Stimulated activated naive CD8-positive, alpha-beta T cell treated with anti-CD3 and anti-CD28 coated beads, Interleukin-15, amount 100 ng/mL, for 72 hours (primary cell): ENCODE measurements around the gene MSLN.
A peak's percentile ranks its signal among the peaks of the same experiment; 100 is the strongest.
"Not testable (repeated sequence)": the region's sequence is repeated elsewhere in the genome, so short reads cannot be mapped to it uniquely, and the experiment has no call there.

ENCODE experiments used
- ATAC-seq: fragments of 150-1000 bp; cut with Tn5 transposase; 2 replicates; pipeline ENCODE4 v1.10.0; 2021; ENCODE audit warnings: mild to moderate bottlenecking, moderate library complexity
- DNase-seq, 2 donors: peaks; one replicate each; pipeline ENCODE4 v3.0.0; 2021 to 2022
- H3K27ac Mint-ChIP-seq, 2 donors: one replicate each; pipeline ENCODE4 v1.8.0; 2022; ENCODE audit warnings: mild to moderate bottlenecking in 2 of 2, mixed read lengths in 2 of 2, moderate library complexity in 2 of 2
- H3K27me3 Mint-ChIP-seq: one replicate; pipeline ENCODE4 v1.8.0; 2022; ENCODE audit warnings: mixed read lengths
- H3K4me1 Mint-ChIP-seq: one replicate; pipeline ENCODE4 v1.8.0; 2022; ENCODE audit warnings: mild to moderate bottlenecking, mixed read lengths
- H3K4me3 Mint-ChIP-seq, 2 donors: one replicate each; pipeline ENCODE4 v1.8.0; 2022; ENCODE audit warnings: mild to moderate bottlenecking in 2 of 2, mixed read lengths in 2 of 2, moderate library complexity in 1 of 2
- H3K9me3 Mint-ChIP-seq, 2 donors: one replicate each; pipeline ENCODE4 v1.8.0; 2022; ENCODE audit warnings: mixed read lengths in 2 of 2

Gene MSLN

DNA sequence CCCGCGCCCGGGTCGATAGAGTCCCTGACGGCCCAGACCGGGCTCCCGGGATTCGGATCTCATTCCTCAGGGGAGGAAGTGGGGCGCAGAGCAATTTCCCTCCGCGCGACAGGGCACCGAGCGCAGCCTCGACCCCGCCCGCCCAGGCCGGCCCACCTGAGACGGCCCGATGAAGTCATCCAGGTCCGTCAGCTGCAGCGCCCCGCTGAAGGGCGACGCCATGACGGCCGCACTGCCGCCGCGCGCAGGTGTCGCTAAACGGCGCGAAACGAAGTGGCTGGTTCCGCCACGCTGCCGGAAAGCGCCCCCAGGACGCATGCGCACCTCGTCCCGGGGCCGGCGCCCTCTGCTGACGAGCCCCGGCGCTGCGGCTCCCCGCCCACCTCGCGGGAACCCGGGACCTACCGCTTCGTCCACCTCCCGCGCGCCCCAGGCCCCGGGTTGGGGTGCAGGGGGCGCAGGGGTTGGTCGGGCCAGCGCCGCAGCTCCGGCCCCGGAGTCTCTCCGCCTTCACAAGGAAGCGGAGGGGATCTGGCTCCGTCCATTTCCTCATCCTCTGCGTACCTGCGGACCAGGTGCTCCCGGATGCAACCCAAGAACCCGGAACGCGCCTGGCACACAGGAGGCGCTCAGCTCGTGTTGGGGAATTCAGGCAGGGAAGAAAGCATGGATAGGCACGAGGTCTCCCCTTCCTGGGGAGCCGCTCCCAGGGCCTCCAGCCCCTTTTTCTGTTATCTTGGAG lies 19.6 kb upstream of the MSLN start, which contains the start of gene CIAO3:
Gene CIAO3 (minus strand): TSS at position 234 of the 742 bp plus-strand sequence. CDS start 12 bp downstream, at position 222.
- Mint-ChIP-seq H3K9me3 (no peaks in the 10 kb centered on the region), H3K4me3 (peak within 1 kb of the TSS; percentile 85 to 87), H3K27ac (peak within 1 kb of the TSS; percentile 52 to 94), H3K27me3 (no peaks in the 10 kb centered on the region), H3K4me1 (peaks cover 33% of the 10 kb centered on the region)
- peak; percentile 94 to 97 for DNase-seq
- peak; percentile 85 for ATAC-seq

DNA sequence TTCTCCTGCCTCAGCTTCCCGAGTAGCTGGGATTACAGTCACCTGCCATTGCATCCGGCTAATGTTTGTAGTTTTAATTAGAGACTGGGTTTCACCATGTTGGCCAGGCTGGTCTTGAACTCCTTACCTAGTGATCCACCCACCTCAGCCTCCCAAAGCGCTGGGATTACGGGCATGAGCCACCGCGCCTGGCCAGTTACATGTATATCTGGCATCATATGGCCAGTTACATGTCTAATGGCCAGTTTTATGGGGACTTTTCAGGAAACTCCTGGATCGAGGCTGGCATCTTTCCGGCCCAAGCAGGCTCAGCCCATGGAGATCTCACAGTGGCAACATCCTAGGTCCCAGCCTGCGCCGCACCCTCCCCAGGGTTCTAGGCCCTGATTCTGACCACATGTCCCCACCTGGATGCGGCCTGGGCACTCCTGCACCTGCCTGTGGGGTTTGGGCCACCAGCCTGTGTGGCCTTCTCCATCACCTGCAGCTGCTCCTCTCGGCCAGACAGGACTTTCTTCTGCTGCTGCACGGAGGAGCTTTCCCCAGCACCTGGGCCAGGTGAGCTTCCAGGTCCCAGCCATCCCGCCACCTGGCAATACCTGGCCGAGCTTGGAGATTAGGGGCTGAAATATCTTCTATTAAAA lies 18.4 kb upstream of the MSLN start:
- H3K27me3 Mint-ChIP-seq = no peaks in the 10 kb centered on the region
- peaks cover 22% of the 10 kb centered on the region for H3K4me1 Mint-ChIP-seq
- DNase-seq = no peak
- peak overlapping the region; percentile 85 to 87 for H3K4me3 Mint-ChIP-seq
- H3K9me3 Mint-ChIP-seq = no peaks in the 10 kb centered on the region
- ATAC-seq = no peak
- no peak overlapping the region for H3K27ac Mint-ChIP-seq

DNA sequence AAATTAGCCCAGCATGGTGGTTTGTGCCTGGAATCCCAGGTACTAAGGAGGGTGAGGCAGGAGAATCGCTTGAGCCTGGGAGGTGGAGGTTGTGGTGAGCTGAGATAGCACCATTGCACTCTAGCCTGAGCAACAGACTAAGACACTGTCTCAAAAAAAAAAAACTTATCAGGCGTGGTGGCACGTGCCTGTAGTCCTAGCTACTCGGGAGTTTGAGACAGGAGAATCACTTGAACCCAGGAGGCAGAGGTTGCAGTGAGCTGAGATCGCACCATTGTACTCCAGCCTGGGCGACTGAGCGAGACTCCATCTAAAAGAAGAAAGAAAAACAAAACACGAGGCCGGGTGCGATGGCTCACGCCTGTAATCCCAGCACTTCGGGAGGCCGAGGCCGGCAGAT lies 17.6 kb upstream of the MSLN start:
- H3K4me1 Mint-ChIP-seq = peaks cover 16% of the 10 kb centered on the region
- H3K27me3 Mint-ChIP-seq, H3K9me3 Mint-ChIP-seq, H3K4me3 Mint-ChIP-seq, ATAC-seq, DNase-seq, H3K27ac Mint-ChIP-seq: not testable (repeated sequence)

DNA sequence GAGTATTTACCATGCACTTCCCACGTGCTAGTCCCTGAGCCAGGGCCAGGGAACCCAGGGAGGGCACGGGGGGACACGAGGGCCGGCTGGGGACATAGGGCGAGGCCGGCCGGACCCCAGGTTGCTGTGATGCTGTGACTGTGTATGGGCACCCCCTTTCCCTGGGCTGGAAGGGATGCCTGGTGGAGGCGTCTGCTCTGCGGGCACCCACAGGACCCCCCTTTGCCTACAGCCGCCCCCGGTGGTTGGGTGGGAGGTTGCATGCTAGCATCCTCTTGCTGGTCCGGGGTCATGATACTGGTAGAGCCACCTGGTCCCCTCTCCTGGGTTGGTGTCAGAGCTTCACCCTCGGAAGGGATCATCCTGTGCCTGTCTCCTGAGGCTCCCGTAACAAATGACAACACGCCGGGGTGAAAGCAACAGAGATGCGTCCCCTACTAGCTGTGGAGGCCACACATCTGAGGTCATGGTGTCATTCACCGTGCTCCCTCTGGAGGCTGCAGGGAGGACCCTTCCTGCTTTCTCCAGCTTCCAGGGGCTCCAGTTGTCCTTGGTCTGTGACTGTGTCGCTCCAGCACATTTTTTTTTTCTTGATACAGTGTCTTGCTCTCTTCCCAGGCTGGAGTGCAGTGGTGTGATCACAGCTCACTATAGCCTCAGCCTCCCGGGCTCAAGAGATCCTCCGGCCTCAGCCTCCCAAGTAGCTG lies 16.6 kb upstream of the MSLN start:
- Mint-ChIP-seq H3K9me3 (no peaks in the 10 kb centered on the region), H3K27me3 (no peaks in the 10 kb centered on the region), H3K4me3 (no peak overlapping the region), H3K27ac (no peak overlapping the region), H3K4me1 (peaks cover 14% of the 10 kb centered on the region)
- no peak for ATAC-seq
- DNase-seq = no peak

DNA sequence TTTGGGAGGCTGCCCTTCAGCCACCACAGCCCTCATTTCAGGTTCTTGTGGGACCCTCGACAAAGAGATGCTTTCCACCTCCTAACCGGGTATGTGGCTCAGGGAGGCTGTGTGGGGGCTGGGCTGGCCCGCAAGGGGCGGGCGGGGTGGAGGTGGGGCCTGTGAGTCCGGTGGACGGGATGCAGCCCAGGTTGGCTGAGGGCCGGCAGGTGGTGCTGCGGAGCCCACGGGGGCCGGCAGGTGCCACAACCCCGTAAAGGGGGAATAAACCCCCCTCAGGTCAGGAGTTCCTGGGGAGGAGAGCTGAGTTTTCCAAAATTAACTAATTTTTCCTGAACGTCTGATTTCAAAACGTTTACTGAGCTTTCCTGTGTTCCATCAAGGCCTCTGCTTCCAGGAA lies 14.8 kb upstream of the MSLN start:
- no peak for ATAC-seq
- no peak for DNase-seq
- H3K27me3 Mint-ChIP-seq = no peaks in the 10 kb centered on the region
- no peaks in the 10 kb centered on the region for H3K9me3 Mint-ChIP-seq
- no peaks in the 10 kb centered on the region for H3K4me1 Mint-ChIP-seq
- H3K4me3 Mint-ChIP-seq = no peak overlapping the region
- H3K27ac Mint-ChIP-seq = no peak overlapping the region

DNA sequence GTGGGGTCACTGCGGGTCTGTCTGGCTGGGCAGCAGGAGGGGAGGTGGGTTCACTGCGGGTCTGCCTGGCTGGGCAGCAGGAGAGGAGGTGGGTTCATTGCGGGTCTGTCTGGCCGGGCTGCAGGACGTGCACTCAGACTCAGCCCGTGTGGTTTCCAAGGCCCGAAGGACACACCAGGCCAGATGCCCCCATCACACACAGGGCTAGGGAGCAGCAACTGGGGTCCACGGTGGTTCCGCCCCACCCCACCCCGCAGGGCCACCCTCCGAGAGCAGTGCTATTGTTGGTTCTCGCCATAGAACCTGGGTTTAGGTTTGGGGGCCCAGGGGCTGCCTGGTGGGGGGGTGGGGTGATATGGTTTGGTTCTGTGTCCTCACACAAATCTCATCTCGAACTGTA lies 13.9 kb upstream of the MSLN start:
- DNase-seq = no peak
- no peaks in the 10 kb centered on the region for H3K27me3 Mint-ChIP-seq
- ATAC-seq = no peak
- H3K27ac Mint-ChIP-seq = no peak overlapping the region
- no peaks in the 10 kb centered on the region for H3K4me1 Mint-ChIP-seq
- H3K4me3 Mint-ChIP-seq = no peak overlapping the region
- no peaks in the 10 kb centered on the region for H3K9me3 Mint-ChIP-seq

DNA sequence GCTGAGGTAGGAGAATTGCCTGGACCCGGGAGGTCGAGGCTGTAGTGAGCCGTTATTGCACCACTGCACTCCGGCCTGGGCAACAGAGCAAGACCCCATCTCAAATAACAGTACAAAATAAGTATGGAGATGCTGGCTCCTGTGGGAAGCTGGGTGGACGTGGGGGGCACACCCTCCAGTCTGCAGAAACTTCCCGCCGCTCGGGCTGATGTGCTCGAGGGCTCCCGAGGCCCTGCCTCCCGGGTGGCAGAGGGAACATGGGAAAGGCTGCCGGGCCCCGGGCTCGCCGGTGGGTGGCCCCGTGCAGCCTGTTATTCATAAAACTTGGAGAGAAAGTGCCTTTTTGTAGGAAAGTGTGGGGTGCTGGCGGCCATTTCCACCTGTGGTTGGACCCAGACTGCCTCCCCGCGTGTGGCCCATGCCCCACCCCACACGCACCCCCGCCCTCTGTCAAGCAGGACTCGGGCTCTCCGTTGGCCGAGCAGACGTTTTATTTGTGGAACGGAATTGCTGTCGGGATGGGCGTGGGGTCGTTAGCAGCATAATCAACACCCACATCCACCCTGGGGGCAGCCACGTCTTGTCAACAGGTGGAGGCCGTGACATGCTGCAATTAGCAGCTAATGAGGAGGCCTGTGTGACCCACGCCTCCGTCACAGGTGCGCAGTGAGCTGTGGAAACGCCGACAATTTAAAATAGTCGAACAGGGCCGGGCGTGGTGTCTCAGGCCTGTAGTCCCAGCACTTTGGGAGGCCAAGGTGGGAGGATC lies 12.4 kb upstream of the MSLN start:
- Mint-ChIP-seq H3K27ac (no peak overlapping the region), H3K27me3 (no peaks in the 10 kb centered on the region), H3K9me3 (no peaks in the 10 kb centered on the region), H3K4me1 (no peaks in the 10 kb centered on the region), H3K4me3 (no peak overlapping the region)
- DNase-seq = no peak
- no peak for ATAC-seq

DNA sequence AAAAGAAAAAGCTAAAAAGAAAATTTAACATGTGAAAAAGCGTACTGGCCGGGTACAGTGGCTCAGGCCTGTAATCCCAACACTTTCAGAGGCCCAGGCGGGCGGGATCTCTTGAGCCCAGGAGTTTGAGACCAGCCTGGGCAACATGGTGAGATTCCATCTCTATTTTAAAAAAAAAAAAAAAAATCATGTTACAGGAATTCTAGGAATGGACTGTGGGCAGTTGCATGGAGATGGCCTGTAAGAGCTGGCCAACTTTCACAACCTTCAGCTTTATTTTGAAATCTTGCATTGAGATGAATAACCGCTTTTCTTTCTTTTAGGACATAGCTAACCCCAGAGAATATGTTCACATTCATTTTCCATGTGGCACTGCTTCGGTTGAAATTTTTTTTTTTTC lies 11.5 kb upstream of the MSLN start:
- no peak for ATAC-seq
- no peaks in the 10 kb centered on the region for H3K9me3 Mint-ChIP-seq
- H3K4me3 Mint-ChIP-seq = no peak overlapping the region
- H3K4me1 Mint-ChIP-seq = no peaks in the 10 kb centered on the region
- no peaks in the 10 kb centered on the region for H3K27me3 Mint-ChIP-seq
- no peak for DNase-seq
- no peak overlapping the region for H3K27ac Mint-ChIP-seq

DNA sequence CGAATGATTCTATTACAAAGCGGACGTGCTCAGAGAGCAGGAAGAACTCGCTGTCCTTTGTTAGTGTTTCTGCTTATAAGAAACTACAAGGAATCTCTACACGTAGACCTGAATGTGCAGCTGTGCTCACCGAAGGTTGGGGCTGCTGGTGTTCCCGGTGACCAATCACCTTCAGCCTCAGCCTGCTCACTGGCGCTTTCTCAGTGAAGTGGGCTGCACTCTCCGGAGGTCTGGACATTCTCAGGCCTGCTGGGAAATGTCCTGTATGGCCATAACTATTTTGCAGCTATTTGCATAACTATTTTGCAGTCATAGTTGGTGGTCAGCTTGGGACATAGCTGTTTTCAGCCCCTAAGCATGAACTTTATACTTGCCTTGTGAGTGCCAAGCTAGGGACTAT lies 10.0 kb upstream of the MSLN start:
- H3K4me3 Mint-ChIP-seq = no peak overlapping the region
- H3K4me1 Mint-ChIP-seq = no peaks in the 10 kb centered on the region
- no peak overlapping the region for H3K27ac Mint-ChIP-seq
- H3K9me3 Mint-ChIP-seq = no peaks in the 10 kb centered on the region
- DNase-seq = no peak
- ATAC-seq = no peak
- H3K27me3 Mint-ChIP-seq = no peaks in the 10 kb centered on the region

DNA sequence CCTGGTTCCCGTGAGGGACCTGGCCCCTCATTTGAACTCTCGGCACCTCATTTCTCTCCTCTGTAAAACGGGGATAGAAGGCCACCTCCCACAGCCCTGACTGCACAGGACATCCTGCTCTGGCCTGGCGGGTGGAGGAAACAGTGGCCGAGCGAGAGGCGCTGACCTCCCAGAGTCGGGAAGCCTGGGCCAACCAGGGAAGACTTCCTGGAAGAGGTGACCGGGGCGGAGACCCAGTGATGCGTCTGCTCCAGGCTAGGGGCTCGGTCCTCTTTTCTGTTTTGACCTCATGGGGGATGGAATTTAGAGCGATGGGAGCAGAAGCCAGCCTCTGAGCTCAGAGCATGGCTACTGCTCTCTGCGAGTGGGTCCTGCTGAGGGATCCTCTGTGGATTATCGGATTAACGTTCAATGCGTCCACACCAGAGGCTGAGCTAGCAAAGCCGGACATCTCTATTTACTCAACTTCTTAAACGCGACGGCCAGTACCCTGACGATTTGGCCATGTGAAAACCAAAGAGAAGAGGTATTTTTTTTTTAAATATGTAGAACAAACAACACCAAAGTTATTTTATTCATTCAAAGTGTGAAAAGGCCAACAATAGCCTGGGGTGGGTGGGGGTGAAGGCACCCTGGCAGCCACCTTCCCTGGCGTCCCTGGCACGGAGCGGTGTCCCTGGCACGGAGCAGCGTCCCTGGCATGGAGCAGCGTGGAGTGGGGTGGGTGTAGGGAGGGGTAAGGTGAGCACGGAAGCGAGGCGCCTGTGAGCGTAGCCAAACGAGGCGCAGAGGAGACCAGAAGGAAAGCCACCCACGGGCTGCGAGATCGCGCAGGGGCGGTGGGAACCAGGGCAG lies 9.2 kb upstream of the MSLN start:
- ATAC-seq (no peak), DNase-seq (no peak)
- no peak overlapping the region for H3K27ac Mint-ChIP-seq
- H3K4me3 Mint-ChIP-seq = no peak overlapping the region
- no peaks in the 10 kb centered on the region for H3K4me1 Mint-ChIP-seq
- H3K27me3 Mint-ChIP-seq = peaks cover 2% of the 10 kb centered on the region
- H3K9me3 Mint-ChIP-seq = no peaks in the 10 kb centered on the region

DNA sequence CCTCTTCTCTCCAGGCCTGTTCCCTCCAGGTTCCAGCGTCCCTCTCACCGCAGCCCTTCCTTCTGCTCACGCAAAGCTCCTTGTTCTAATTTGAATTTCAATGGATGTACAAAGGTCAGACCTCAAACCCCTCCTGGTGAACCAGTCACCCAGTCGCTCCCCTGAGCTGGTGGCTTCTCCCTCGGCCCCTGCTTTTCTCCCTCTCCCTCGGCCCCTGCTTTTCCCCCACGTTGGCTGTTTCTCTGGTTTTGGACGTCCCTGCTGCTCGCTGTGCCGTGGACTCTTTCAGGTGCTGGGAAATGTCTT lies 8.6 kb upstream of the MSLN start:
- ATAC-seq (no peak), DNase-seq (no peak)
- Mint-ChIP-seq H3K9me3 (no peaks in the 10 kb centered on the region), H3K4me1 (no peaks in the 10 kb centered on the region), H3K27me3 (peaks cover 8% of the 10 kb centered on the region), H3K4me3 (no peak overlapping the region), H3K27ac (no peak overlapping the region)

DNA sequence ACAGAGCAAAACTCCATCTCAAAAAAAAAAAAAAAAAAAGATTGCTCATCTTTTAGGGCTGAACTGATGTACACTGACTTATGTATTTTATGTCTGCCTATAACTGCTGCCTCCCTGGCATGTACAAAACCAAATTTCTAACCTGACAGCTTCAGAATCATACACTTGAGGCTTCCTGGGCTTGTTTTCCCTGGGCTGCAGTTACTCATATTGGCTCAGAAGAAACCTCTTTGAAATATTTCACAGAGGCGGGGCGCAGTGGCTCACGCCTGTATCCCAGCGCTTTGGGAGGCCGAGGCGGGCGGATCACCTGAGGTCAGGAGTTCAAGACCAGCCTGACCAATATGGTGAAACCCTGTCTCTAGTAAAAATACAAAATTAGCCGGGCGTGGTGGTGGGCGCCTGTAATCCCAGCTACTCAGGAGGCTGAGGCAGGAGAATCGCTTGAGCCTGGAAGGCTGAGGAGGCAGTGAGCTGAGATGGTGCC lies 6.4 kb upstream of the MSLN start:
- not testable (repeated sequence) for DNase-seq, ATAC-seq, H3K4me1 Mint-ChIP-seq, H3K27ac Mint-ChIP-seq, H3K4me3 Mint-ChIP-seq, H3K9me3 Mint-ChIP-seq
- peaks cover 20% of the 10 kb centered on the region for H3K27me3 Mint-ChIP-seq

DNA sequence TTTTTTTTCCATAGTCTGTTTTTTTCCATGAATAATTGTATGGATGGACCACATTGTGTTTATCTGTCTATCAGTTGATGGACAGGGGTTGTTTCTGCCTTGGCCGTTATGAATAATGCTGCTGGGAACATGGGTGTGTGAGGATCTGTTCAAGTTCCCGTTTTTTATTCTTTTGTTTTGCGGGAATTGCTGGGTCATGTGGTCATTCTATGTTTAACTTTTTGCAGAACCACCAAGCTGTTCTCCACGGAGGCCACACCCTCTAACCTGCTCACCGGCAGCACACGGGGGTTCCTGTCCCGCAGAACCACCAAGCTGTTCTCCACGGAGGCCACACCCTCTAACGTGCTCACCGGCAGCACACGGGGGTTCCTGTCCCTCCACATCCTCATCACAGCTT lies 5.9 kb upstream of the MSLN start:
- Mint-ChIP-seq H3K27ac (no peak overlapping the region), H3K4me1 (peaks cover 6% of the 10 kb centered on the region), H3K4me3 (no peak overlapping the region), H3K9me3 (no peaks in the 10 kb centered on the region), H3K27me3 (peaks cover 20% of the 10 kb centered on the region)
- DNase-seq (no peak), ATAC-seq (no peak)

DNA sequence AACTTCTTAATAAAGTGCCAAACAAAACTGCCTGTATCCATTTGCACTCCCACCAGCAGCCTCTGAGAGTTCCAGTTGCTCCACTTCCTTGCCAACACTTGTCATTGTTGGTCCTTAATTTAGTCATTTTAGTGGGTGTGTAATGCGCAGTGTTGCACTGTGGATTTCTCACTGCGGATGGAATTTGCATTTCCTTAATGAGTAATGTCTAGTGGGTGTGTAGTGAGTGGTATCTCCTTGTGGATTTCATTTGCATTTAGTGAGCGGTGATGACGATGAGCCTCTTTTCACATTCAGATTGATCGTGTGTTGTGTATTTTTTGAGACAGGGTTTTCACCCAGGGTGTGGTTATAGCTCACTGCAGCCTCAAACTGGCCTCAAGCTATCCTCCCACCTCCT lies 4.1 kb upstream of the MSLN start:
- Mint-ChIP-seq H3K27ac (no peak overlapping the region), H3K4me1 (peaks cover 6% of the 10 kb centered on the region), H3K4me3 (no peak overlapping the region), H3K27me3 (peaks cover 20% of the 10 kb centered on the region), H3K9me3 (no peaks in the 10 kb centered on the region)
- DNase-seq (no peak), ATAC-seq (no peak)
